MCF 10A (cell line): ENCODE results near the gene SPAG16. TPM values are rescaled to one million over a fixed set of nuclear protein-coding genes. Genes with fewer than 3 reads are reported as not detected.

Experiments used
- BruUV-seq: library from RNA; stranded (reverse); fragments of 400-500 nt; replicated peaks from 2 replicates; lab custom pipeline; 2021; lab: Mats Ljungman, UMichigan
- CTCF ChIA-PET: fragments of 300-600 bp; sonication (Branson Sonifier 250); formaldehyde crosslinking; extraction: SDS; loops from one replicate; lab custom pipeline; 2021; ENCODE audit warnings: antibody characterized with exemption, inconsistent platforms; lab: Yijun Ruan, JAX
- POLR2A ChIA-PET: fragments of 300-600, 350-650 bp; sonication (Branson Sonifier 250); formaldehyde crosslinking; extraction: SDS; loops from one replicate; lab custom pipeline; 2020; ENCODE audit warnings: antibody characterized with exemption, inconsistent platforms; lab: Yijun Ruan, JAX
- DNase-seq: peaks from one replicate; pipeline ENCODE4 v3.0.0-alpha.2; 2018; ENCODE audit not compliant: unreplicated experiment
- H3K27ac Mint-ChIP-seq: one replicate; pipeline ENCODE4 v1.8.0; 2022; ENCODE audit warnings: mild to moderate bottlenecking, low read depth, mixed read lengths; ENCODE audit not compliant: unreplicated experiment
- H3K27me3 Mint-ChIP-seq: one replicate; pipeline ENCODE4 v1.8.0; 2022; ENCODE audit warnings: mixed read lengths; ENCODE audit not compliant: insufficient read depth, unreplicated experiment
- H3K36me3 Mint-ChIP-seq: one replicate; pipeline ENCODE4 v1.8.0; 2022; ENCODE audit warnings: mild to moderate bottlenecking, moderate library complexity, mixed read lengths; ENCODE audit not compliant: insufficient read depth, unreplicated experiment
- H3K4me1 Mint-ChIP-seq: one replicate; pipeline ENCODE4 v1.8.0; 2022; ENCODE audit warnings: mixed read lengths; ENCODE audit not compliant: insufficient read depth, unreplicated experiment
- H3K4me3 Mint-ChIP-seq: one replicate; pipeline ENCODE4 v1.8.0; 2022; ENCODE audit warnings: mild to moderate bottlenecking, moderate library complexity, mixed read lengths; ENCODE audit not compliant: unreplicated experiment
- H3K9me3 Mint-ChIP-seq: one replicate; pipeline ENCODE4 v1.8.0; 2022; ENCODE audit warnings: mixed read lengths; ENCODE audit not compliant: unreplicated experiment
- intact Hi-C: fragments of 100-400 bp; cut with micrococcal nuclease; formaldehyde crosslinking; loops from 2 replicates; pipeline ENCODE4 v1.14.1; 2022
- total RNA-seq: library from RNA; stranded (reverse); gene quantifications from 2 replicates; pipeline ENCODE4 v1.2.3, GENCODE V29; 2022
- TF ChIP-seq, protein P1 (sequence below): fragments of 200-600 bp; IDR thresholded peaks from one replicate; pipeline ENCODE4 v1.8.0; 2022; ENCODE audit warnings: antibody characterized with exemption, mild to moderate bottlenecking; ENCODE audit not compliant: unreplicated experiment

The SPAG16 gene
- total RNA-seq, 1 experiment from 2014 or later = 11.5 TPM

DNA sequence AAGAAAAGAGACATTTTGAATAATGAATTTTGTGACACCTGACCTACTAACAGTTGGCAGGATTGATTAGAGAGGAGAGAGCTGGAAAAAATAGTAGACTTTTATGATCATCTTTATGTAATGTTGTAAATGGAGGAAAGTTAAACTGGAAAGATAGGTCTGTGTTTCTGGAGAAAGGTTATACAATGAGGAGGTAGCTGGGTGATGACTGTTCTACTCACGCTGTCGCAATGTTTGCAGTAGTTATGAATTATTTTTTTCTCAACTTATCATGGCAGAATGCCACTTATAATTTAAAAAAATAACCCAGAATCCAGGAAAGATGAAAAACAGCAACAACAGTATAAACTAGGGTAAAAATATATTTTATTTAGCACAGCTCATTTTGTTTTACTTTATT, 364.9 kb downstream of the SPAG16 start:
- TF ChIP-seq, protein P1, sequence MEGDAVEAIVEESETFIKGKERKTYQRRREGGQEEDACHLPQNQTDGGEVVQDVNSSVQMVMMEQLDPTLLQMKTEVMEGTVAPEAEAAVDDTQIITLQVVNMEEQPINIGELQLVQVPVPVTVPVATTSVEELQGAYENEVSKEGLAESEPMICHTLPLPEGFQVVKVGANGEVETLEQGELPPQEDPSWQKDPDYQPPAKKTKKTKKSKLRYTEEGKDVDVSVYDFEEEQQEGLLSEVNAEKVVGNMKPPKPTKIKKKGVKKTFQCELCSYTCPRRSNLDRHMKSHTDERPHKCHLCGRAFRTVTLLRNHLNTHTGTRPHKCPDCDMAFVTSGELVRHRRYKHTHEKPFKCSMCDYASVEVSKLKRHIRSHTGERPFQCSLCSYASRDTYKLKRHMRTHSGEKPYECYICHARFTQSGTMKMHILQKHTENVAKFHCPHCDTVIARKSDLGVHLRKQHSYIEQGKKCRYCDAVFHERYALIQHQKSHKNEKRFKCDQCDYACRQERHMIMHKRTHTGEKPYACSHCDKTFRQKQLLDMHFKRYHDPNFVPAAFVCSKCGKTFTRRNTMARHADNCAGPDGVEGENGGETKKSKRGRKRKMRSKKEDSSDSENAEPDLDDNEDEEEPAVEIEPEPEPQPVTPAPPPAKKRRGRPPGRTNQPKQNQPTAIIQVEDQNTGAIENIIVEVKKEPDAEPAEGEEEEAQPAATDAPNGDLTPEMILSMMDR = no peak
- Mint-ChIP-seq H3K27ac (no peak overlapping the region), H3K4me1 (no peaks in the 10 kb centered on the region), H3K4me3 (no peak overlapping the region), H3K9me3 (no peaks in the 10 kb centered on the region), H3K27me3 (no peaks in the 10 kb centered on the region), H3K36me3 (no peaks in the 10 kb centered on the region)
- intact Hi-C loops = no loop called here
- ChIA-PET POLR2A (interaction anchor here (0.6 kb wide), 1 partner anchor 826 kb away, joined by 3 read pairs; no protein-coding TSS in a partner anchor), CTCF (no interaction called here)
- BruUV-seq = no TSS peak
- peak; percentile 29 for DNase-seq

DNA sequence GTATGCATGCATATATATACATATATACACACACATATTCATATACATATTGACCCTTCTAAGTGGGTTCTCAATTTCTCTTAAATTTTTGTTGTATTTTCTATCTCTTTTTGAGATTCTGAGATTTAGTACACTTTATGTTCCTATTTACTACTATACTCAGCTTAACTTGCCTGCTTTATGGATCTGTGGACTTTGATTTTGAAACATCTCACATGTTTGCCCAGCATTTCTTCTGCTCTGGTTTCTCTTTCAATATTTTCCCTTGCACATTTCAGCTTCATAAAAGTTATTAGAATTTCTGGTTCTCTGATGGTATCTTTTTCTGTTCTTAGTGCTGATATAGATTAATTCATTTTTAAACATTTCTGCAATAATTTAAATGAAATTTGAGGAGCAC, 380.6 kb downstream of the SPAG16 start:
- POLR2A ChIA-PET = no interaction called here
- TF ChIP-seq, protein P1 = no peak
- H3K36me3 Mint-ChIP-seq = no peaks in the 10 kb centered on the region
- H3K27me3 Mint-ChIP-seq = no peaks in the 10 kb centered on the region
- CTCF ChIA-PET = no interaction called here
- intact Hi-C loops = no loop called here
- no TSS peak for BruUV-seq
- H3K4me1 Mint-ChIP-seq = no peaks in the 10 kb centered on the region
- no peak for DNase-seq
- no peak overlapping the region for H3K27ac Mint-ChIP-seq
- H3K9me3 Mint-ChIP-seq = peaks cover 8% of the 10 kb centered on the region
- no peak overlapping the region for H3K4me3 Mint-ChIP-seq

DNA sequence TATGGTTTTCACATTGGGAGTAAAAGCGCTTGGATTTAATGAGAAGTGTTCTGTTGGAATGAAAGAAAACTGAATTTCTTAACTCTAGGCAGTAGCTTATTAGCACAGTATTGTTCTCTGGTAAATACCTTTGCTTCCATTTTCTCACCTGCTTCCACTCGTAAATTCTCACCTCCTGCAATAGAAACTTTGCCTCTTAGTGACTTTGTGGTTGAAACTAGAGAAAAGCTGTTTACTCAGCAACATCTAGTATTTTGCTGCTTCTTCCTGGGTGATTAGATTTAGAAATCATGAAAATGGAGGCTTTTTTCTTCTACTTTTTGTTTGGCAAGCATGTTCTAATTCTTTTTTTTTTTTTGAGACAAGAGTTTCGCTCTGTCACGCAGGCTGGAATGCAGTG, 385.4 kb downstream of the SPAG16 start:
- CTCF ChIA-PET = interaction anchor here (0.7 kb wide), 1 partner anchor 1335 kb away, joined by 3 read pairs; no protein-coding TSS in a partner anchor
- no peaks in the 10 kb centered on the region for H3K27me3 Mint-ChIP-seq
- BruUV-seq = no TSS peak

DNA sequence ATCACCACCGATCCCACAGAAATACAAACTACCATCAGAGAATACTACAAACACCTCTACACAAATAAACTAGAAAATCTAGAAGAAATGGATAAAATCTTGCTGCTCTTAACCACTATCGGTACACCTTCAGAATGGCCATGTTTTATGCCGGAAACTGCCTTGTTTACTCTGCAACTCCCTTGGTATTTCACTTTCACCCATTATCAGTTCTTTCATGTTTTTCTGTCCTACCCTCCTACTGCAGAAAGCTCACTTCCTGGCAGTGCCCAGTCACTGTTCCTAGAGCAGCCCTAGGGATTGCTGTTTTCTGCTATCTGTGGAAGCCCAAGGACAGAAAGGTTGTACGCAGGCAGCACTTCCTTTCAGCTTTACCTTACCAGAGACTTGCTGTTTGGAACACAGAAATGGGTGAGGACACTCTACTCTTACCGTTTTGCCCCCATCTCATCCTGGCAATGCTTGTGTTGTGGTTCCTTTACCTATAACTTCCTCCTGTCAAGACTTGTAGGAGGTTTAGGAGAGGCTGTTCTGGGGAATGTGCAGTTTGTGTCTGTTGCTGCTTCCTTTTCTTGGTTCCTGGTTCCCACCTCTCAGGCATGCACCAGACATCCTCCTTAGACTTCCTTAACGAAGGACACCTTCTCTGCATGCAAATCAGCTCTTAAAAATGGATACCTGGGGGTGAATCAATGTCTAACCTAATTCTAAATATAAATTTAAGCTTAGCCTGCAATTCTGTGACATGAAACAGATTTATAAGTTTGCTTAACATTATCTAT, 394.4 kb downstream of the SPAG16 start:
- no peaks in the 10 kb centered on the region for H3K27me3 Mint-ChIP-seq
- no TSS peak for BruUV-seq
- H3K4me1 Mint-ChIP-seq = no peaks in the 10 kb centered on the region
- no peak overlapping the region for H3K4me3 Mint-ChIP-seq
- ChIA-PET CTCF (no interaction called here), POLR2A (no interaction called here)
- TF ChIP-seq, protein P1 = no peak
- intact Hi-C loops = no loop called here
- H3K27ac Mint-ChIP-seq = no peak overlapping the region
- DNase-seq = no peak
- H3K9me3 Mint-ChIP-seq = no peaks in the 10 kb centered on the region
- no peaks in the 10 kb centered on the region for H3K36me3 Mint-ChIP-seq

More for the DNA sequence above, 385.4 kb downstream of the SPAG16 start:
- intact Hi-C loops = no loop called here
- H3K4me3 Mint-ChIP-seq = no peak overlapping the region
- H3K36me3 Mint-ChIP-seq = no peaks in the 10 kb centered on the region
- no peak for DNase-seq
- POLR2A ChIA-PET = interaction anchor here (0.8 kb wide), 1 partner anchor 29 kb away, joined by 3 read pairs; no protein-coding TSS in a partner anchor
- H3K9me3 Mint-ChIP-seq = no peaks in the 10 kb centered on the region
- no peaks in the 10 kb centered on the region for H3K4me1 Mint-ChIP-seq
- TF ChIP-seq, protein P1 = no peak
- no peak overlapping the region for H3K27ac Mint-ChIP-seq
